ENCODE data around the gene MRPL14.

MRPL14 gene

DNA sequence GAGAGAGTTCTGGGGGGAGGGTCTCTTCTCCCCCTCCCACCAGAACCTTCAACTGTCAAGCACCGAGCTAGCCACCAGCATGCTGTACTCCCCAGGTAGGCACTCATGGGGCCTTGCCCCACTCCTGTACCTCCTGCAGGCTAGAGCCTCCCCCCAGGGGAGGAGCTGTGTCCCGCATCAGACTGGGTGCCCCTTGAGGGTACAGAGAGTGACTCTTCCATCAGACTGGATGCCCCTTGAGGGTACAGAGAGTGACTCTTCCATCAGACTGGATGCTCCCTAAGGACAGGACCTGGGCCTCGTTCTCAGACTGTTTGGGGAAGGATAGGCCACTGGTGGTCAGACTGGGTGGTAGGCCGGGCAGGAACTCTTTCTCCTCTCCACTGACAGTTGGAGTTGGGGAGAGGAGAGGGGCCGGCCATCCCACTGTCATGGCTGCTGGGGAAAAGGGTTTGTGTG lies 31.5 kb upstream of the MRPL14 start, which contains the start of gene CAPN11:
CAPN11 (plus strand) TSS at position 51 of the 459 bp plus-strand sequence; CDS start at position 80, 29 bp downstream.
- TF ChIP-seq, protein P1, sequence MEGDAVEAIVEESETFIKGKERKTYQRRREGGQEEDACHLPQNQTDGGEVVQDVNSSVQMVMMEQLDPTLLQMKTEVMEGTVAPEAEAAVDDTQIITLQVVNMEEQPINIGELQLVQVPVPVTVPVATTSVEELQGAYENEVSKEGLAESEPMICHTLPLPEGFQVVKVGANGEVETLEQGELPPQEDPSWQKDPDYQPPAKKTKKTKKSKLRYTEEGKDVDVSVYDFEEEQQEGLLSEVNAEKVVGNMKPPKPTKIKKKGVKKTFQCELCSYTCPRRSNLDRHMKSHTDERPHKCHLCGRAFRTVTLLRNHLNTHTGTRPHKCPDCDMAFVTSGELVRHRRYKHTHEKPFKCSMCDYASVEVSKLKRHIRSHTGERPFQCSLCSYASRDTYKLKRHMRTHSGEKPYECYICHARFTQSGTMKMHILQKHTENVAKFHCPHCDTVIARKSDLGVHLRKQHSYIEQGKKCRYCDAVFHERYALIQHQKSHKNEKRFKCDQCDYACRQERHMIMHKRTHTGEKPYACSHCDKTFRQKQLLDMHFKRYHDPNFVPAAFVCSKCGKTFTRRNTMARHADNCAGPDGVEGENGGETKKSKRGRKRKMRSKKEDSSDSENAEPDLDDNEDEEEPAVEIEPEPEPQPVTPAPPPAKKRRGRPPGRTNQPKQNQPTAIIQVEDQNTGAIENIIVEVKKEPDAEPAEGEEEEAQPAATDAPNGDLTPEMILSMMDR (IDR thresholded peaks at IDR 0.05; ENCODE audit: extremely low read depth, insufficient read depth, missing control alignments): no peak
- no peak for DNase-seq (ENCODE audit: low spot score)
- in situ Hi-C loops (cut with MboI; ENCODE audit: low pct_unique_long_range_greater_than_20kb, low sequenced_read_pairs, unreplicated experiment): loop anchor here (25.0 kb wide), 1 partner anchor 179 kb away; the partner anchor contains the start of gene SPATS1

- TF ChIP-seq, protein P1 (IDR thresholded peaks at IDR 0.05; ENCODE audit: extremely low read depth, insufficient read depth, missing control alignments): no peak
- in situ Hi-C loops (cut with MboI; ENCODE audit: low pct_unique_long_range_greater_than_20kb, low sequenced_read_pairs, unreplicated experiment): loop anchor here (25.0 kb wide), 1 partner anchor 180 kb away; the partner anchor contains the start of gene SPATS1
- no peak for DNase-seq (ENCODE audit: low spot score)
These were observed 29.9 kb upstream of the MRPL14 start for GRCh38 chr6:44157152-44157521.

DNA sequence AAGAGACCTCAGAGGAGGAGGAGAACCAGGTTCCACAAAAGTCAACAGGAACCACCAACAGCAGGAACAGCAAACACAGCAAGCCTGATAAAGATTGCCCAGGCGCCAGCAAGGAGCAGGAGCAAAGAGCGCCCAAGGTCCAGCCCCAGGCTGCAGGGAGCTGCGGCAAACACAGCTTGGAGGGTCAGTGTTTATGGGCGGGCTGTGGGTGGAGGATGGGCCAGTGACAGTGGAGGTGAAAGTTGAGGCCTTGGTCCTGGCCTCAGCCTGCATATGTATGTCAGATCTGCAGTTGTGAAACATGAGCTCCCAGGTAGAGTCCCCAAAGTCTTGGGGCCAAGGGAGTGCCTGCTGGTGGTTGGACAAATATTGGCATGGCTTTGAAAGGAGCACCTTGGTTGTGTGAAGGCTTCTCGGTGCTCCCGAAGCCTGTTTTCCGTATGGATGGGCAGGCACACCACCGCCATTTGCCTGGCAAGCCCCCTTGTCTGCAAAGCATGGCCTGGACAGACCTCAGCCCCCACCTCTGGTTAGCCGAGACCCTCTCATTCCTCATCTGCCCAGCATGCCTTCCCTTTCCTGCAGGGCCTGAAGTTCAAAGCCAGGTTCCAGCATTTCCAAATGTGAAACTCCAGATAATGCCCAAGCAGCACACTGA lies 29.4 kb upstream of the MRPL14 start:
- TF ChIP-seq, protein P1 (IDR thresholded peaks at IDR 0.05; ENCODE audit: extremely low read depth, insufficient read depth, missing control alignments): no peak
- no peak for DNase-seq (ENCODE audit: low spot score)
- in situ Hi-C loops (cut with MboI; ENCODE audit: low pct_unique_long_range_greater_than_20kb, low sequenced_read_pairs, unreplicated experiment): loop anchor here (25.0 kb wide), 1 partner anchor 181 kb away; the partner anchor contains the start of gene SPATS1

- TF ChIP-seq, protein P1 (IDR thresholded peaks at IDR 0.05; ENCODE audit: extremely low read depth, insufficient read depth, missing control alignments): no peak
- in situ Hi-C loops (cut with MboI; ENCODE audit: low pct_unique_long_range_greater_than_20kb, low sequenced_read_pairs, unreplicated experiment): loop anchor here (25.0 kb wide), 1 partner anchor 183 kb away; the partner anchor contains the start of gene SPATS1
- no peak for DNase-seq (ENCODE audit: low spot score)
These were observed 26.8 kb upstream of the MRPL14 start for GRCh38 chr6:44154067-44154466.

DNA sequence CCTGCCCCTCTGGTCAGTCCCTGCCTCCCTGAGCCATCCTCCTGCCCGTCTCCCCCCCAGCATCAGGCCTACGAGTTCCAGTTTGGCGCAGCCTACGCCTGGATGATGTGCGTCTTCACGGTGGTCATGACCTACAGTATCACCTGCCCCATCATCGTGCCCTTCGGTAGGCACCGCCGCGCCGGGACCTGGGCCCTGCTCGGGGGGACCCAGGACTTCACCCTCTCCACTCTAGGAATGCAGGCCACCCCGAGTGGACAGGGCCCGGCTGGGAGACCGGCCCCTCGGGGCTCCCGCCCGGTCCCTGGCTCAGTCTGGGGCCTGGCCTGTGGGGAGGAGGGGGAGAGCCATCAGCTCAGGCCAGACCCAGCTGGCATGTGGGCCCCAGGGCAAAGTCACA lies 25.3 kb upstream of the MRPL14 start:
- no peak for DNase-seq (ENCODE audit: low spot score)
- in situ Hi-C loops (cut with MboI; ENCODE audit: low pct_unique_long_range_greater_than_20kb, low sequenced_read_pairs, unreplicated experiment): loop anchor here (25.0 kb wide), 1 partner anchor 185 kb away; the partner anchor contains the start of gene SPATS1
- TF ChIP-seq, protein P1 (IDR thresholded peaks at IDR 0.05; ENCODE audit: extremely low read depth, insufficient read depth, missing control alignments): no peak

GRCh38 chr6:44152109-44152461 lies 24.8 kb upstream of the MRPL14 start:
- in situ Hi-C loops (cut with MboI; ENCODE audit: low pct_unique_long_range_greater_than_20kb, low sequenced_read_pairs, unreplicated experiment): loop anchor here (25.0 kb wide), 1 partner anchor 185 kb away; the partner anchor contains the start of gene SPATS1
- TF ChIP-seq, protein P1 (IDR thresholded peaks at IDR 0.05; ENCODE audit: extremely low read depth, insufficient read depth, missing control alignments): no peak
- DNase-seq (ENCODE audit: low spot score): no peak
